Spleen (tissue), 11 donors: ENCODE measurements around the gene ARL6IP4. TPM values are rescaled to one million over a fixed set of nuclear protein-coding genes. Genes with fewer than 3 reads are reported as not detected.
A peak's percentile ranks its signal among the peaks of the same experiment; 100 is the strongest.

Experiments
- DNase-seq: peaks from one replicate; pipeline ENCODE4 v3.0.0-alpha.2; 2020
- H3K27ac ChIP-seq, 8 donors: fragments of 200-600 bp; sonication (generic) in 7 of 8; 1 replicate in 4 of 8; 2 replicates in 4 of 8; pipeline versions ENCODE4 v1.5.0 to v1.8.0; 2016 to 2021; ENCODE audit warnings: inconsistent platforms in 4 of 8, mild to moderate bottlenecking in 4 of 8, moderate library complexity in 1 of 8
- H3K27me3 ChIP-seq, 7 donors: fragments of 200-600 bp; sonication (generic) in 6 of 7; replicated peaks in 1 of 7; 1 replicate in 4 of 7; 2 replicates in 3 of 7; pipeline versions ENCODE4 v1.5.0 to v1.8.0; 2016 to 2021; ENCODE audit warnings: inconsistent platforms in 3 of 7, mild to moderate bottlenecking in 1 of 7
- H3K36me3 ChIP-seq, 6 donors: fragments of 200-600 bp; sonication (generic) in 5 of 6; 1 replicate in 4 of 6; 2 replicates in 2 of 6; pipeline versions ENCODE4 v1.5.0 to v1.8.0; 2016 to 2021; ENCODE audit warnings: inconsistent platforms in 2 of 6
- H3K4me1 ChIP-seq, 6 donors: fragments of 200-600 bp; sonication (generic) in 5 of 6; 1 replicate in 3 of 6; 2 replicates in 3 of 6; pipeline versions ENCODE4 v1.5.0 to v1.8.0; 2016 to 2021; ENCODE audit warnings: inconsistent platforms in 3 of 6
- H3K4me3 ChIP-seq, 8 donors: fragments of 200-600 bp; sonication (generic) in 7 of 8; 1 replicate in 4 of 8; 2 replicates in 4 of 8; pipeline versions ENCODE4 v1.5.0 to v1.8.0; 2016 to 2021; ENCODE audit warnings: inconsistent platforms in 4 of 8, mild to moderate bottlenecking in 4 of 8, moderate library complexity in 2 of 8
- H3K9me3 ChIP-seq, 8 donors: fragments of 200-600 bp; sonication (generic) in 7 of 8; 1 replicate in 4 of 8; 2 replicates in 4 of 8; pipeline versions ENCODE4 v1.5.0 to v1.8.0; 2016 to 2021; ENCODE audit warnings: inconsistent platforms in 4 of 8
- CTCF ChIP-seq, 11 experiments: fragments of 200-600 bp in 7 of 11; fragments of 450-650 bp in 4 of 11; sonication (generic) in 4 of 11; IDR thresholded peaks in 8 of 11; conservative IDR thresholded peaks in 3 of 11; 1 replicate in 7 of 11; 2 replicates in 4 of 11; pipeline versions ENCODE4 v1.4.0 to v1.8.0; 2016 to 2021; ENCODE audit warnings: antibody characterized with exemption in 11 of 11, inconsistent platforms in 4 of 11, mild to moderate bottlenecking in 1 of 11
- POLR2A ChIP-seq, 3 donors: fragments of 450-650 bp; IDR thresholded peaks; one replicate each; pipeline ENCODE4 v1.5.1; 2017; ENCODE audit warnings: antibody characterized with exemption in 3 of 3, mild to moderate bottlenecking in 1 of 3
- POLR2AphosphoS5 ChIP-seq, 3 donors: sonication (generic); formaldehyde crosslinking; IDR thresholded peaks; one replicate each; pipeline ENCODE4 v1.5.1; 2017; ENCODE audit warnings: antibody characterized with exemption in 3 of 3
- WGBS, 5 donors: extraction: QIAGEN DNeasy Blood & Tissue Kit in 3 of 5; methylation state at CpG; one replicate each; pipeline versions ENCODE4 v1.1.5 to v1.1.7; 2013 to 2018; 5-methylcytosine and 5-hydroxymethylcytosine counted together
- intact Hi-C: fragments of 100-400 bp; cut with DNase I; formaldehyde crosslinking; loops from one replicate; pipeline ENCODE4 v1.15.0; 2023; ENCODE audit warnings: low total_unique reads
- polyA plus RNA-seq, 3 donors: library from polyadenylated mRNA; stranded (reverse); fragments of 200-250 nt; gene quantifications; one replicate each; pipeline ENCODE4 v1.2.1, GENCODE V29; 2013
- total RNA-seq, 7 donors: library from RNA; depleted of rRNA in 3 of 7; stranded (reverse); fragments of >200 nt in 3 of 7; fragmentation: NEBNext Ultra II Directional in 4 of 7; extraction: Animal tissue kit (Norgen Biotek cat#: 25700) in 4 of 7; gene quantifications; one replicate each; pipeline versions ENCODE4 v1.1.0 to v1.2.1, GENCODE V29; 2016 to 2021
- donor health status: healthy with polysubstance abuse.
- donor health status: DM: no; HTN: no; CAD: no; lungs with moderate emphysema.
- donor health status: DM: no; HTN: no; CAD: no.
- donor health status: Bipolar disorder and iron deficiency.
- donor health status: healthy.
- donor health status: DM: no; HTN: no; CAD: no.
- donor health status: DM: yes; HTN: yes; CAD: no.

Gene ARL6IP4
- total and polyA plus RNA-seq, 10 donors, result 150 to 419 (median 197) TPM

- H3K4me3 ChIP-seq, result peak overlapping the region in 1 of 8 donors; percentile 38
- 19 to 45% (median 33%) methylated on average over 33 to 34 of the region's 34 CpGs for WGBS, 5 donors
- H3K27ac ChIP-seq, result peak overlapping the region; percentile 38 to 95 (median 88)
- peaks cover 0 to 68% (median 33%) of the 10 kb centered on the region in 6 donors for H3K36me3 ChIP-seq
- no peaks in the 10 kb centered on the region for H3K9me3 ChIP-seq
- DNase-seq, result peak; percentile 85
- peaks cover 40 to 67% (median 57%) of the 10 kb centered on the region in 6 donors for H3K4me1 ChIP-seq
- H3K27me3 ChIP-seq, result no peaks in the 10 kb centered on the region
- TF ChIP-seq POLR2AphosphoS5 (IDR thresholded peaks at IDR 0.05) (peak; percentile 58 to 84 (median 78)), CTCF (IDR thresholded peaks at IDR 0.05 in 8 of 11, conservative IDR thresholded peaks at IDR 0.05 in 3 of 11) (no peak), POLR2A (IDR thresholded peaks at IDR 0.05) (no peak)
- intact Hi-C loops, result loop anchor here (5.0 to 10.0 kb wide), 2 partner anchors 160 to 248 kb away; partner anchors contain the start of genes MPHOSPH9 and MTRFR
Observed at GRCh38 chr12:122984612-122985337, 4.3 kb downstream of the ARL6IP4 start.

GRCh38 chr12:122985338-122986257 lies 5.1 kb downstream of the ARL6IP4 start:
- intact Hi-C loops, result loop anchor here (10.0 kb wide), 1 partner anchor 159 kb away; no protein-coding TSS in a partner anchor
- Histone ChIP-seq H3K27me3 (no peaks in the 10 kb centered on the region), H3K4me3 (no peak overlapping the region), H3K4me1 (peaks cover 37 to 62% (median 52%) of the 10 kb centered on the region in 6 donors), H3K27ac (peak overlapping the region; percentile 38 to 95 (median 88)), H3K36me3 (peaks cover 0 to 76% (median 35%) of the 10 kb centered on the region in 6 donors), H3K9me3 (no peaks in the 10 kb centered on the region)
- peak; percentile 63 for DNase-seq
- WGBS, 5 donors, result 79 to 92% (median 85%) methylated on average over 18 to 45 of the region's 45 CpGs
- TF ChIP-seq POLR2A (IDR thresholded peaks at IDR 0.05) (no peak), POLR2AphosphoS5 (IDR thresholded peaks at IDR 0.05) (no peak), CTCF (IDR thresholded peaks at IDR 0.05 in 8 of 11, conservative IDR thresholded peaks at IDR 0.05 in 3 of 11) (no peak)

GRCh38 chr12:122986258-122986871 lies 5.9 kb downstream of the ARL6IP4 start:
- peaks cover 0 to 82% (median 35%) of the 10 kb centered on the region in 6 donors for H3K36me3 ChIP-seq
- peak overlapping the region in 5 of 8 donors; percentile 84 to 95 (median 94) for H3K27ac ChIP-seq
- WGBS, 5 donors, result 82 to 93% (median 86%) methylated on average over 13 to 40 of the region's 40 CpGs
- peaks cover 34 to 57% (median 49%) of the 10 kb centered on the region in 6 donors for H3K4me1 ChIP-seq
- H3K27me3 ChIP-seq, result no peaks in the 10 kb centered on the region
- intact Hi-C loops, result loop anchor here (10.0 kb wide), 1 partner anchor 158 kb away; no protein-coding TSS in a partner anchor
- DNase-seq, result peak; percentile 81
- TF ChIP-seq POLR2A (IDR thresholded peaks at IDR 0.05) (no peak), POLR2AphosphoS5 (IDR thresholded peaks at IDR 0.05) (peak in 2 of 3 donors; percentile 26 to 52), CTCF (IDR thresholded peaks at IDR 0.05 in 8 of 11, conservative IDR thresholded peaks at IDR 0.05 in 3 of 11) (no peak)
- no peak overlapping the region for H3K4me3 ChIP-seq
- no peaks in the 10 kb centered on the region for H3K9me3 ChIP-seq
